Activated CD8-positive, alpha-beta memory T cell treated with anti-CD3 and anti-CD28 coated beads, Interleukin-2, amount 50 U/mL, for 4 hours (primary cell): ENCODE data around the gene NDUFS1.
A peak's percentile ranks its signal among the peaks of the same experiment; 100 is the strongest.
"Not testable (repeated sequence)": the region's sequence is repeated elsewhere in the genome, so short reads cannot be mapped to it uniquely, and the experiment has no call there.

Experiments
- DNase-seq: peaks from one replicate; pipeline ENCODE4 v3.0.0-alpha.2; 2020

The NDUFS1 gene

DNA sequence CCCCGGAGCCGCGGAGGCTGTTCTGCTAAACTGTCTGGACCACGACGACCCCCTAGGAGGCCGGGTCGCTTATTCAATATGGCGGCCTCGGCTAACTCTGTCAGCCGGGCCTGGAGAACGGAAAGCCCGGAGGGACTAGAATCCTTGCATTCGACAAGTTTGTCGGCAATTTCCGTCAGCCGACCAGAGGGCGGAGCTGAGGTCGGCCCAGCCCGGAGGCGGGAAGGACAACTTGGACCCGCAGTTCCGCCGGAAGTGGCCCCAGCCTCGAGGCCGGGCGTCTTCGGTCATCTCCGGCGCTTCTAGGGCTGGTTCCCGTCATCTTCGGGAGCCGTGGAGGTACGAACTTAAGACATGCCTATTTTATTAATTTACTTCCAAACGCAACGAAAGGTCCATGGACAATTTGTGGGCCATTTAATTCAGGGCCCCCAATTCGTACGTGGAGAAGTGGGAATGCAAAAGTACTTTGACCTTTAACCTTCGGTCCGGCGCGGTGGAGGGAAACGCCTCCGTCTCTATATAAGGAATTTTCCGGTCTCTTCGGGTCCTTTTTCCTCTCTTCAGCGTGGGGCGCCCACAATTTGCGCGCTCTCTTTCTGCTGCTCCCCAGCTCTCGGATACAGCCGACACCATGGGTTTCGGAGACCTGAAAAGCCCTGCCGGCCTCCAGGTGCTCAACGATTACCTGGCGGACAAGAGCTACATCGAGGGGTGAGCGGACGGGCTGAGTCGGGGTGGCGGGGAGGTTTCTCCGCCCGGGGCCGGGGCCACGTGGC, at the start of gene NDUFS1, which contains the start of gene EEF1B2:
NDUFS1 (minus strand) TSS at position 99 of the 779 bp plus-strand sequence. CDS start 5,766 bp downstream, outside the sequence.
EEF1B2 (plus strand) TSS at position 550 of the 779 bp plus-strand sequence; CDS start at position 635, 85 bp downstream.
- peak; percentile 96 for DNase-seq

DNA sequence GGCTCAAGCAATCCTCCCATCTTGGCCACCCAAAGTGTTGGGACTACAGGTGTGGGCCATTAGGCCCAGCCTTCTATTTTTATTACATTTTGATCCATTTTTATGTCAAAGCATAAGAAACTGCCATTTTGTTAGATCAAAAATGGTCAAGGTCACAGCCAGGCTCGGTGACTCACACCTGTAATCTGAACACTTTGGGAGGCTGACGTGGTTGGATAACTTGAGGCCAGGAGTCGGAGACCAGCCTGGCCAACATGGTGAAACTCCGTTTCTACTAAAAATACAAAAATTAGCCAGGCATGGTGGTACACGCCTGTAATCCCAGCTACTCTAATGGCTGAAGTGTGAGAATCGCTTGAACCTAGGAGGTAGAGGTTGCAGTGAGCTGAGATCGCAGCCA, 49.7 kb upstream of the NDUFS1 start:
- no peak for DNase-seq

DNA sequence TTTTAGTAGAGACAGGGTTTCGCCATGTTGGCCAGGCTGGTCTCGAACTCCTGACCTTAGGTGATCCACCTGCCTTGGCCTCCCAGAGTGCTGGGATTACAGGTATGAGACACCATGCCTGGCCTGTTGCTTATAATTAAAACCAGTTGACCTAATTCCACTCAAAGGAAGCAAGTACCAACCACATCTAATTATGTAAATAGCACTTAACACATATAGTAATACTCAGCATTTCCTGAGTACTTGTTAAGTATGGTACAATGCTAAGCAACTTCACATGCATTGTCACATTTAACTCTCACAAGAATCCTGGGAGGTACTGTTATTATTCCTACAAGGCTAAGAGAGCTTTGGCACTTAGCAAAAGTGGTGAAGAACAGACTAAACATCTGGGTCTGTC, 48.1 kb upstream of the NDUFS1 start:
- not testable (repeated sequence) for DNase-seq

DNA sequence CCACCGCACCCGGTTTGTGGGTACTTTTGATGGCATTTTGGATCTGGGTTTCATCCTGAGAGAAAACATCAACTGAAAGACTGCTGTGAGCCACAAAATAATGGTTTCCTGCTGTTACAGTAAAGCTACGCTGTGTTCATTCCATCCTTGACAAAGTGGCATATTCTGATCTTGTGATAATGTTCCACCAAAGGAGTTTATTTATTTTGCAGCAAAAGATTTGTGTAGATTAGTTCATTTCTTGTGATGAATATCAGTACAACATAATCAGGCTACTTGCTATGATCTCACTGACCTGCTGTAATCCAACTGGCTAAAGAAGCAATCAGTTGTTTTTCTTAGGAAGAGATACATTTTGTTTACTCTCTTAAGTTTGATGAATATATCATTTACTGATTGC, 45.5 kb upstream of the NDUFS1 start:
- DNase-seq = no peak

DNA sequence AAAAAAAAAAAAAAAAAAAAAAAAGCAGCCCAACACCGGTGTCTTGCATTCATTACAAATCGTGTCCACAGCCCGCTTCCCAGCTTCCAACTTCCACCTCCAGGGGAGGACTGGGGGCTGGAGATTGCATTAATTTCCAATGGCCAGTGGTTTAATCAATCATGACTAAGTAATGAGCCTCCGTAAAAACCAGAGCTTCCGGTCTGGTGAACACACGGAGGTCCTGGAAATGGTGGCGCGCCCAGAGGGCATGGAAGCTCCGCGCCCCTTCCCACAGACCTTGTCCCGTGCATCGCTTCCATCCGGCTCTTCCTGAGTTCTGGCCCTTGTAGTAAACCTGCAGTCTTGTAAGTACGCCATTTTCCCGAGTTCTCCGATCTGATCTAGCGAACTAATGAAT, 44.1 kb upstream of the NDUFS1 start:
- DNase-seq = no peak

DNA sequence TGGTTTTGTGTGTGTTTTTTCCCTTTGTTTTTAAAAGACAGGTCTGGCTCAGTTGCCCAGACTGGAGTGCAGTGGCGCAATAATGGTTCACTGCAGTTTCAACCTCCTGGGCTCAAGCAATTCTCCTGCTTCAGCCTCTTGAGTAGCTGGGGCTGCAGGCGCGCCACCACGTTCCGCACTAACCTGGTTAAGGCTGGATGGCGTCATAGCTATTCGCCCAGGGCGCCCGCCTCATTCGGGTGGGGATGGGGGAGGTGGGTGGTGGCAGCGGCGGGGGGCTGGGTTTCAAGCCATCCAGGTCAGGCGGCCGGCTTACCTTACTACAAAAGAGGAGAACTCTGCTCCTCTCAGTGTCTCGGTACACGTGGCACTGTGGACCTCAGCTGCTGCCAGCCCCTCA, 43.2 kb upstream of the NDUFS1 start:
- DNase-seq = no peak

DNA sequence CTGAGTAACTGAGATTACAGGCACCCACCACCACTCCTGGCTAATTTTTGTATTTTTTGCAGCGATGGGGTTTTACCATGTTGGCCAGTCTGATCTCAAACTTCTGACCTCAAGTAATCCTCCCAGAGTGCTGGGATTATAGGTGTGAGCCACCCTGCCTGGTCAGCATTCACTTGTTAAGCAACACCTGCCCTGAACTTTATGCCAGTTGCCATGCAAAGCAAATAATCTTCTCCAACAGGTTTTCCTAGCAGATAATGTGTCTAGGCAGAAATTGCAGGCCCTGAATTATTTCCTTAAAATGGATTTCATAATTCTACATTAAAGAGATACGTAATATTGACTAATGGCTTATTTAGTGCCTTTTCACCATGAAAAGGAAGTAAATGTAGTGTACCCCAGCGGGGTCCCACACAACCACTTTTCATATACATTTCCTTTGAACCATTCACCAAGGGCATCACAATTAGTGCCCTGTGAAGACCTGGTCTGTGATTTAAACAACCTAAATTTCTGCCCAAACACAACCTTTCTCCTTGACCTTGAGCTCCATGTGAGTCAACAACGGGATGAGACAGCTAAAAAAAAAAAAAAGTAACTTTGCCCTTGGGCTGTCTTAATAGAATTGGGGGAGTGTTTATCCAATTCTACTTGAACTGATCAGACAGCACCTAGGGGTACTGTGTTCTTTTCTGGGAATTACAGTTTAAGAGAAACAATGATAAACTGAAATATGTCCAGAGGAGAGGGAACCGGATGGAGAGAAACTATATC, 42.0 kb upstream of the NDUFS1 start:
- no peak for DNase-seq

DNA sequence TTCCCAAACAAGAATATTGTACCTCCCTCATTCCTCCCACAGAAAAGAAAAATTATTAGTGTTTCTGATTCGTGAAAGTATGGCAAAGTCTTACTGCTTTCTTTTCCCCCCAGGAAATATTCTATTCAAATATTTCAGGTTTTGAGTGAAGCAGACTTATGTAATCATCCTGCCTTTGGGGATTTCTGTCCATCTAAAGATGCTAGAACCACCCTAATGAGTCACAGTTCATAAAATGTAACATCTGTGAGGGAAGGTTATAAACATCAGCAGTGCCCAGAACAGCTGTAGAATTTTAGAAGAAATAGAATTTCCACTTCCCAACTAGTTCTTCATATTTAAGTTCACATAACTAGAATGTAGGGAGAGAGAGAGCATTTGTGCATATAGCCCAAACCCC, 39.4 kb upstream of the NDUFS1 start:
- DNase-seq = no peak

DNA sequence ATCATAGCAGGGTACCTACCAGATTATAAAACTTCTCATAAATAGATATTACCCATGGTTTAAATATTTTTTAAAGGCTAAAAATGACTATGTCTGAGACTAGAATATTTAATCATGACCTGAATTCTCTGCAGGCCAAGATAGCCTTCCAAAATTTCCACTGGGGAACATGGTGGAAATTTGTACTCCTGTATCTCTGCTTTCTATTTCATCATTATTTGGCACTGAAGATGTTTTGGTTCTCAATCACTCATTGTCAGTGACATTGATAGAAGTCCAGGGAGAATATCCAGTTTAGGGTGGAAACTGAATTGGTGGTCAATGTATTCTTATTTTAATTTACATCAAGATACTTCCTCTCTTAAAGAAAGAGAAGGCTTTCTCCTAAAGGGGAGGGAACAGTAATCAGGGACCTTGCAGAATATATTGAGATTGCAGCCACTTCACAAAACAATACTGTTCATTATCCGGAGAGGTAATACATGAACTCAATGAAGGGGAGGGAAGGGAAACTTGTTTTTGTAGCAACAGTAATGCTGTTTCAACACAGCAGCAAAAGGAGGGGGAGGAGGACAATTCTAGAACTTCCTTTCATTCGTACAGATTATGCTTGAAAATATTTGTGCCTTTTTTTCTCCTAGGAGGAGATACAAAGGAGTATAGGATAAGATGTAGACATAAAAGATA, 34.6 kb upstream of the NDUFS1 start:
- DNase-seq = no peak

DNA sequence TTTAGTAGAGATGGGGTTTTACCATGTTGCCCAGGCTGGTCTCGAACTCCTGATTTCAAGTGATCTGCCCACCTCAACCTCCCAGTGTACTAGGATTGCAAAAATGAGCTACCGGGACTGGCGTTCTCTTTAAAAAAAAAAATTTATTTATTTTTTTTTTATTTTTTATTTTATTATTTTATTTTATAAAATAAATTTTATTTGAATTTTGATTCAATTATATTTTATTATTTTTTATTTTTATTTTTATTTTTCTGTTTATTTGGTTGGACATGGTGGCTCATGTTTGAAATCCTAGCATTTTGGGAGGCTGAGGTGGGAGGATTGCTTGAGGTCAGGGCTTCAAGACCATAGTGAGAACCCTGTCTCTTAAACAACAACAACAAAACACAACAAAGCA, 32.9 kb upstream of the NDUFS1 start:
- DNase-seq = no peak

DNA sequence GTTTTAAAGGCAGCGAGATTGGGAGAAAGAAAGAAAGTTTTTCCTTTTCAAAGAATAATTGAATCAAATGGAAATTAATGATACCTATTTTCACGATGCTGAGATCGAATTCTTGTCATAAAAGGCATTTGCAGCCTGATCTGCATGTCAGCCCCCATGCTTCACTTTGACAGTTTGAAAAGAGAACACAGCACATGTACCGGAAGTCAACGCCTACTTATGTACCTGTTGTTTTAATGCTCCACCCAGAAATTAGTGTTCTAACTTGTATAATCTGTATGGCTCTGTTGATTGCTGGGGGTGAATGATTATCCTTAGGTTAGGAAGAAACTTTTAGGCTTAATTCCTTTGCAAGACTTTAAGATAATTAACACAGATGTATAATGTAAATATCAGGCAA, 31.4 kb upstream of the NDUFS1 start:
- no peak for DNase-seq

DNA sequence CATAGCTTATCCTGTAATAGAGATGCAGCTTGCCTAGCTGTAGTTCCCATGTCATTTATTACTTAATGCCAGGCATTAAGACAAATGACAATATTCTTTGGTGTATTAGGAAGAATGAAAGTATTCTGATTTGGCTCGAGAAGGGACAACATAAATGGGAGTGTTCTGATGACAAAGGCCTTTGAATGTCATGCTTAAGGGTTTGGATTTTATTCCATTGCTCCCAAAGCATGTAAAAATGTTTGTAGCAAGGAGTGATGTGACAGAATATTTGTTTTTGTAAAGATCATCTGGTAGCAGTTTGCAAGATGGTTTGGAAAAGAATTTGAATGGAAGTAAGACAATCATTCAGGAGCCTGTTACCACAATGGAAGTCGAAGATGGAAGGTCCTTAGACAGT, 30.9 kb upstream of the NDUFS1 start:
- no peak for DNase-seq

DNA sequence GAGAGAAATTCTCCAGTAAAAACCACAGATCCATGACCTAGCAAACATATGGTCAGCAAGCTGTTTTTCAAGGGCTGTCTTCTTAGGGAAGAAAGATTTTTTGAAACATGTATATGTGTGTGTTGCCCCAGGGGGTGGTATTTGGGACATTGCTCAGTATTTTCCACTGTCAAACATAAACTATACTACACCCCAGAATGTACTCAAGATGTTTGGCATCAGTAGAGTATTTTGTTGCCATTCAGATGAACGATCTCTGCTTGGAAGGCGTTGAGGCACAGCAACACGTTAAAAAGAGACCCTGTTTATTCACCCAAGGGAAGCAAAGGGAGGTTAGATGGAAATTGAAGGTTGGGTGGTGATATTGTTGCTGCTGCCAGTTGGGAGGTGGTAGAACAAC, 30.4 kb upstream of the NDUFS1 start:
- no peak for DNase-seq

DNA sequence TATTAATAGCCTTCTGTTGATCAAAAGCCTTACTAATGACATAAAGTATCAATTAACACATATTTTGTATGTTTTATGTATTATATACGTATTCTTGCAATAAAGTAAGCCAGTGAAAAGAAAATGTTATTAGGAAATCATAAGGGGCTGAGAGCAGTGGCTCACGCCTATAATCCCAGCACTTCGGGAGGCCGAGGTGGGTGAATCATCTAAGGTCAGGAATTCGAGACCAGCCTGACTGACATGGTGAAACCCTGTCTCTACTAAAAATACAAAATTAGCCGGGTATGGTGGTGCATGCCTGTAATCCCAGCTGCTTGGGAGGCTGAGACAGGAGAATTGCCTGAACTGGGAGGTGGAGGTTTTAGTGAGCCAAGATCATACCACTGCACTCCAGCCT, 22.3 kb upstream of the NDUFS1 start:
- not testable (repeated sequence) for DNase-seq

DNA sequence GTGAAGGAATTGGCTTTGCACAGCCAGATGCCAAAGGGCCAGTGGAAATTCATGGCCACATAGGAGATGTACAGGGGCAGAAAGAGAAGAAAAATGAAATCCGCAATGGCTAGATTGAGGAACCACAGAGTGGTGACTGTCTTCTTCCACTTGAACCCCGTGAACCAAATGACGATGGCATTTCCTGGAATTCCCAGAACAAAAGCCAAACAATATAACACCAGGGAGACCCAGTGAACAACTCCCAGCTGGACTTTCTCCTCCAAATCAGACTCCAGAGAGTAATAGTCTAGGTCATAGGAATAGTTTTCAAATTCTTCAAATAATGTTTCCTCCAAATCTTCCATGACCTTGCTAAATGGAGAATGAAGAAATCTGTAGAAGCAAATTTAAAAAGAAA, 17.7 kb upstream of the NDUFS1 start:
- DNase-seq = no peak

DNA sequence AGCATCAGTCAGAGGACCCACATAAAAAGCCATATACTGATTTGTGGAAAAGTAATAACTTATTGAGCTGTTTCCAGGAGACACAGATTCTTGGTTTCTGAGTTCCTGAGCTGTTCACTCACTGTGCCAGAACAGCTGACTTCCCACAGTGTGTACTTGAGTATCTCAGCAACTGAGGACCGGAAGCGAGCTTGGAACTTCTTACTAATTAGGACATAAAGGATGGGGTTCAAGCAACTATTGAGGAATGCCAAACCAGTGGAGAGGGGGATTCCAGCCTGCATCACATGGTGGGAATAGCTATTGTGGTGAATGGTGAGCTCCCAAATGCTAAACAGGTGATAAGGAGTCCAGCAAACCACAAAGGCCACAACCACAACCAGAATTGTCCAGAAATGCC, 16.9 kb upstream of the NDUFS1 start:
- no peak for DNase-seq

DNA sequence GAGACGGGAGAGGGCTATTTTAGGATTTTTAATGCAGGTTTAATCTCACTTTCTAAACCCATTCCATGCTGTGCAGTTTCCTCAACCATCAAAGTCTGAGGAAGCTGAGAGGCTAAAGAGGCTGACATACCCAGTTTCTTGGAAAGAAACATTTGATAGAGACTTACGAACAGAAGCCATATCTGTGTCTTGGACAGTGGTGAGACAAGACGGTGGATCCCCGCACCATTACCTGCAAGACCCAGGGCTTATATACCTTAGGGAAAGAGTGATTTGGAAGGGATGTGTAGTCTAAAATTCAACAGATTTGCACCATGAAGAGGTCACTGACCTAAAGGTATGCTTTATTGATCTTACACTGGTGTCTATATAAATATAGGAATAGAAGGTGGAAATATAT, 13.9 kb upstream of the NDUFS1 start:
- DNase-seq = no peak

DNA sequence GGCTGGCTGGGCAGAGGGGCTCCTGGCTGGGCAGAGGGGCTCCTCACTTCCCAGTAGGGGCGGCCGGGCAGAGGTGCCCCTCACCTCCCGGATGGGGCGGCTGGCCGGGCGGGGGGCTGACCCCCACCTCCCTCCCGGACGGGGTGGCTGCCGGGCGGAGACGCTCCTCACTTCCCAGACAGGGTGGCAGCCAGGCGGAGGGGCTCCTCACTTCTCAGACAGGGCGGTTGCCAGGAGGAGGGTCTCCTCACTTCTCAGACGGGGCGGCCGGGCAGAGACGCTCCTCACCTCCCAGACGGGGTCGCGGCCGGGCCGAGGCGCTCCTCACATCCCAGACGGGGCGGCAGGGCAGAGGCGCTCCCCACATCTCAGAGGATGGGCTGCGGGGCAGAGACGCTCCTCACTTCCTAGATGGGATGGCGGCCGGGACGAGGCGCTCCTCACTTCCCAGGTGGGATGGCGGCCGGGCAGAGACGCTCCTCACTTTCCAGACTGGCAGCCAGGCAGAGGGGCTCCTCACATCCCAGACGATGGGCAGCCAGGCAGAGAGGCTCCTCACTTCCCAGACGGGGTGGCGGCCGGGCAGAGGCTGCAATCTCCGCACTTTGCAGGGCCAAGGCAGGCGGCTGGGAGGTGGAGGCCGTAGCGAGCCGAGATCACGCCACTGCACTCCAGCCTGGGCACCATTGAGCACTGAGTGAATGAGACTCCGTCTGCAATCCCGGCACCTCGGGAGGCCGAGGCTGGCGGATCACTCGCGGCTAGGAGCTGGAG, 12.6 kb upstream of the NDUFS1 start:
- DNase-seq = not testable (repeated sequence)

DNA sequence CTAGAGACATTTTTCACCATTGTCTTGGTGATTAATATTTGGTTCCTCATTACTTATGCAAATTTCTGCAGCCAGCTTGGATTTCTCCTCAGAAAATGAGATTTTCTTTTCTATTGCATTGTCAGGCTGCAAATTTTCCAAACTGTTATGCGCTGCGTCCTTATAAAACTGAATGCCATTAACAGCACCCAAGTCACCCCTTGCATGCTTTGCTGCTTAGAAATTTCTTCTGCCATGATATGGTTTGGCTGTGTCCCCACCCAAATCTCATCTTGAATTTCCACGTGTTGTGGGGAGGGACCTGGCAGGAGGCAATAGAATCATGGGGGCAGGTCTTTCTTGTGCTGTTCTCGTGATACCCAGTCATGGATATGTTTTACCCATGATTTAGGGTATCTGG, 9.0 kb upstream of the NDUFS1 start:
- not testable (repeated sequence) for DNase-seq

DNA sequence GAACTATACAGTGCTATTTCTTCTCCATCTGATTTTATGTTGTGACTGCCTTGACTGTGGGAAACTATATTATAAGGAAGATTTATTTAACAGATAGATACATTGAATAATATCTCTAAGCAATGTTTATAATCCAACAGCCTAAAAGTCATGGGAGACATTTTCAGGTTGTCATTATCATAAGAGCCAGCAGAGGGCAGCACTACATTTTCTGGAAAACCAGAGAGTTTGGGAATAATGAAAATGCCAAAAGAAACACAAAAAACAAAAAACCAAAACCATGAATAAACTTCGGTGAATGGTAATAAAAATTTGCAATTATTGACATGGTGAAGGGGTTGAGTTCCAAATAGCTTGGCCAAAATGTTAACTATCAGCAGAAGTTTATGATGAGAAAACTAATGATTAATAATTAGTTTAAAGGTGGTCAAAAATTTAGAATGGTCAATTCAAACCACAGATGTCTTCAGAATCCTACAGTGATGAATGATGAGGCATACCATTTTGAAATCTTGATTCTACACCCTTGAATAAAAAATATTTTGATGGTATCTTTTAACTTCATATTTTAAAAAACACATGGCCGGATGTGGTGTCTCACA, 5.1 kb upstream of the NDUFS1 start:
- DNase-seq = no peak

DNA sequence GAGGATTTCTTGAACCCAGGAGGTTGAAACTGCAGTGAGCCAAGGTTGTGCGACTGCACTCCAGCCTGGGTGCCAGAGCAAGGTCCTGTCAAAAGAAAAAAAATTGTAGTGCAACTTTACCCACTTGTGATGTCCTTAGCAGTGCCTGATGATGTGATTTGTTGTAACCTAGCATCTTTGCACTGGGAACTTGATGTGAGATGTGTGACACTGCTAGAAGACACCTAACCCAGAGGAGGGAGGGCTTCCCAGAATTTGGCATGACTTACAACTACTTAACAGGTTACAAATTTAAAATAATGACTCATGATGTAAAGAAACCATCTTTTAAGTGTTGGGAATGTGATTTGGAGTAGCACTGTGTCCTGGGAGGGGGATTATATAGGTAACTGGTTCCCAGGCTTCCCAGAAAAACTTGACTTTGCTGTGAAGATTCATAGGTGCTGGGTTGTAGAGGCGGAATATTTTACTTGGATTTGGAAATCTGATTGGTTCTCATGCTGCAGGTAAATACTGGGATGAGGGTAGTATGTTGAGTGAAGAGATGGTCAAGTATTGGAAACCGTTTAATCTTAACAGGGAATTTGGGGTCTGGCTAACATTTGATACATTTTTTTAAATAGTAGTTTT, 4.1 kb upstream of the NDUFS1 start:
- no peak for DNase-seq

DNA sequence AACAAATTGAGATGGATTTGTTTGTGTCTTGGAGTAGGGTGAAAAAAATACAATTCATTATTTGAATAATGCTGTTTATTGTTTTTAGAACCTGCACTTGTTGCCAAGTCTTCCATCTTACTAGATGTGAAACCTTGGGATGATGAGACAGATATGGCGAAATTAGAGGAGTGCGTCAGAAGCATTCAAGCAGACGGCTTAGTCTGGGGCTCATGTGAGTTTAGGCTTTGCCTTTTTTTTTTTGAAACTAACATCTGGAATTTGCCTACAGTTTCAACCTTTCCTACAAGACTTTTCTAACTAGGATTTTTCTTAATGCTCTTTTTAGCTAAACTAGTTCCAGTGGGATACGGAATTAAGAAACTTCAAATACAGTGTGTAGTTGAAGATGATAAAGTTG, 3.2 kb upstream of the NDUFS1 start:
- not testable (repeated sequence) for DNase-seq
